ENCODE data around the gene MYT1. TPM values are rescaled to one million over a fixed set of nuclear protein-coding genes. Genes with fewer than 3 reads are reported as not detected.
"Not testable (repeated sequence)": the region's sequence is repeated elsewhere in the genome, so short reads cannot be mapped to it uniquely, and the experiment has no call there.

Gene MYT1
- total RNA-seq, 2 donors from 2014 or later = 0.21 to 0.34 TPM

DNA sequence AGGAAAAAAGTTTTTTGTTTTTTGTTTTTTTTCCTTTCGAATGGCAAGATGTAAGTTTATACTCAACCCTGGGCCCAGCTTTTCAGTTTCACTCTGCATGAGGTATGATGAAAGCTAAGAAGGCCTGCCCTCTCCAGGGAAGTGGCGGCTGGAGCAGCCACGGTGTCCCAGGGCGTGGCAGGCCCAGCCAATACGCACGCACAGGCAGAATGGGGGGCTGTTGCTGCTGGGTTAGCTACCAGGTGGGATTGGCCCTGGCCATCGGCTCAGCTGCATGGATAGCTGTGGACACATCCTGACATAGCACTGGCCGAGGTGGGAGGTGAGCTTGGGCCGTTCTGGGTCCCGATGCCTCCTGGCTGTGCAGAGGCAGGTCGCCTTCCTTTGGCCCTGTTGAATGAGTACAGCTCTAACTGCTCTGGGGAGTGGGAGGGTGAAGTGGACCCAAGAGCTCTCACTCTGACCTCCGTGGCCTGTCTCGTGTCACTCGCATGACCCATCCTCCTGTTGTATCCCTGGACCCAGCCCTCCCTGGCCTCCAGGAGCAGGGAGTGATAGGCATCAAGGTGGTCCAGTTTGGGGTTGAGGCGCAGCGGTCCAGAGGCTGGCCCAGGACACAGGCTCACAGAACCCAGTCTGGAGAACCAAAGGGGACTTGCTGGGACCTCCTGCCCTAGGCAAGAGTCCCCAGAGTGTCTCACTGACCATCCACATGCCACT, 18.1 kb downstream of the MYT1 start:
- intact Hi-C loops (cut with DNase I) = no loop called here
- DNase-seq = no peak

DNA sequence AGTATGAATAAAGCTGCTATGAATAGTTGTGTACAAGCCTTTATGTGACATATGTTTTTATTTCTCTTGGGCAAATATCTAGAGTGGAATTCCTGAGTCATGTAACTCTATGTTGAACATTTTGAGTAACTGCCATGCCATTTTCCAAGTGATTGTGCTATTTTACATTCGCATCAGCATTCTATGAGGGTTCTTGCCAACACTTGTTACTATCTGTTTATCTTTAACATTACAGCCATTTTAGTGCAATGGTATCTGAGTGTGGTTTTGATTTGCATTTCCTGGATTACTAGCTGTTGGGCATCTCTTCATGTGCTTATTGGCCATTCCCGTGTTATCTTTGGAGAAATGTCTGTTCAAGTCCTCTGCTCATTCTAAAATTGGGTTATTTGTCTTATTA, 19.1 kb downstream of the MYT1 start:
- DNase-seq (no peak), ATAC-seq (no peak)
- intact Hi-C loops (cut with DNase I) = no loop called here

More for the DNA sequence above, 18.1 kb downstream of the MYT1 start:
- no peak for ATAC-seq

DNA sequence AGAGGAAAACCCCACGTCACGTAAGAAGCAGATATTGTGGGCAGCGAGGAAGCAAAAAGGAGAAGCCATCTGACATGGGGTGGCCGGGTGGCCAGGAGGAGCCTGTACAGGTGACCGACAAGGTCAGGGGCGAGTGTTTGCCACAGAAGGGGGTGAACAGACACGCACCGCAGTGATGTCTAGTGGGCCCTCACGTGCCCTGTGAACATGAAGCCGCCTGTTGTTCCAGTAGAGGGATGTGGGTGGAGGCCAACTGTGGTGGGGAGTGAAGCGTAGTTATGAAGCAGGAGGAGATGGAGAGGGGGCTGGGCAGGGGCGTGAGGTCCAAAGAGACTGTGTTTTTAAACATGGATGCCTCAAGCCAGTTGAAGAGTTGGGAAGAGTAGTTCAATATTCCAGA, 20.5 kb downstream of the MYT1 start:
- intact Hi-C loops (cut with DNase I) = no loop called here
- ATAC-seq (no peak), DNase-seq (no peak)

DNA sequence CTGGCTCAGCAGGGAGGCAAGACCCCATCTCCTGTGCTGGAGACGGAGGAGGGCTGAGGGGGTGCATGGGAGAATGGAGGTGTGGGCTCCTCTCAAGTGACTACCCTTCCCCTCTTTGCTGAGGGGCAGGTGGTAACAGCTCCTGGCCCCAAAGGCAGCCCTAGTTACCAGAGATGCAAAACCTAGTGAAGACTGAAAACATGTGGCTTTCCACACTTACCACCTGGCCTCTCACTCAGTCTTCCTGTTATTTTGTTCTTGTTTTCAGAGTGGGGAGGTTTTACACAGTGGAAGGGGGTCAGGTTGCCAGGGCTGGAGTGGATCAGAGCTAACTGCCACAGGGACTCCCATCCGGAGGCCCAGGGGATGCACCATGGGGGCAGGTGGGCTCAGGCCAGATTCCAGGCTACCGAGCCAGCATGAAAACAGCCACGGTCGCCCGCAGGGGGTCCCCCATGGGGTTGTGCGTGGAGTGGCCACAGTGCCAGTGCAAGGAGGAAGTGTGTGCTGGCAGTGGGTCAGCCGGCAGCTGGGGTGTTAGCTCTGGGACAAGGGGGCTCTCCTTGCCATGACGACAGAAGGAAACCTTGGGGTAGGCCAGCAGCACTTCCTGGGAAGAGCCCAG, 21.1 kb downstream of the MYT1 start:
- intact Hi-C loops (cut with DNase I) = no loop called here
- ATAC-seq (no peak), DNase-seq (no peak)

DNA sequence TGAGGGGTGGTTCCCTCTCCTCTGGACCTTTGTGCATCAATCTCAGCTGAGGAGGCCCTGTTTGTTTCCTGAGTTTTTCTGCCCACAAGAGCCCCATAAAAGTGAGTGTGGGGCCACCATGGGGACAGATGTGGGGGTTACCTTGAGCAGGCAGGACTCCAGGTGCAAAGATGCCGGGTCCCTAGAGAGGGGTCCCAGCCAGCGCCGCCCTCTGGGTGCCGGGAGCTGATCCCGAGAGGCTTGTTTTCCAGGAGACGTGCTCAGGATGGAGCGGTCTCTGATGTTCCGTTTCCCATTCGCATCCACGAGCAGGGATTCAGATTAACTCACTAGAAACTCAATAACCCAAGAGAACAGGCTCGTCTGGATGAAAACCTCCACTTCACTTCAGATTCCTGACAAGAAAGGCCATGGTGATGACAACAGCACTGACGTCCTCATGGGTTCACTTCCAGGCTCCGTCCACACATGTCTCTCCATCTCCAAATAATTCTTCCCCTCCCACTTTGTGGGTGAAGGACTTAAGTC, 21.9 kb downstream of the MYT1 start:
- ATAC-seq (no peak), DNase-seq (no peak)
- intact Hi-C loops (cut with DNase I) = no loop called here

DNA sequence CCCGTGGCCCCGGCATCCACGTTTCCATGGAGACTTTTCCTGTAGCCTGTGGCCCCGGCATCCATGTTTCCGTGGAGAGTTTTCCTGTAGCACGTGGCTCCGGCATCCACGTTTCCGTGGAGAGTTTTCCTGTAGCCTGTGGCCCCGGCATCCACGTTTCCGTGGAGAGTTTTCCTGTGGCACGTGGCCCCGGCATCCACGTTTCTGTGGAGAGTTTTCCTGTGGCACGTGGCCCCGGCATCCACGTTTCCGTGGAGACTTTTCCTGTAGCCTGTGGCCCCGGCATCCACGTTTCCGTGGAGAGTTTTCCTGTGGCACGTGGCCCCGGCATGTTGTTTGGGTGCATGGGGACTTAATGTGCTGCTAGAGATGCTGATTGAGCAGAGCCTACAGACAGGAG, 23.0 kb downstream of the MYT1 start:
- ATAC-seq, DNase-seq: not testable (repeated sequence)

DNA sequence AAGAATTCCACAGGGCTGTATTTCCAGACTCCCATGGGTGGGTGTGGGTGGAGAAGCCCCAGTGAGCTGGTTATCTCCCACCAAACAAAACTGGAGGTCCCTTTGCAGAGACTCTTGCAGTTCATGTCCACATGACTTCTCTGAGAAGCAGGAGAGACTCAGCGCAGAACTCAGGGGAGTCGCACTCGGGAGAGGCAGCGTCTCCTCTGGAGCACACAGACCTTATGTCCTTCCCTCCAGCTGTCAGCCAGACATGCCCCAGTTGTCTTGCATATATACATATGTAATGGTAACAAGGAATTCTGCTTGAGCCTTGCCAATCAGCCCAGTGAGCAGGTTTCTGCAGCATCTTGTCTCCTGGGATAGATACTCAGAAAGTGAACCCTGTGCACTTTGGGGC, 23.8 kb downstream of the MYT1 start:
- intact Hi-C loops (cut with DNase I) = no loop called here
- DNase-seq (no peak), ATAC-seq (no peak)

More for the DNA sequence above, 23.0 kb downstream of the MYT1 start:
- intact Hi-C loops (cut with DNase I) = not testable (repeated sequence)

DNA sequence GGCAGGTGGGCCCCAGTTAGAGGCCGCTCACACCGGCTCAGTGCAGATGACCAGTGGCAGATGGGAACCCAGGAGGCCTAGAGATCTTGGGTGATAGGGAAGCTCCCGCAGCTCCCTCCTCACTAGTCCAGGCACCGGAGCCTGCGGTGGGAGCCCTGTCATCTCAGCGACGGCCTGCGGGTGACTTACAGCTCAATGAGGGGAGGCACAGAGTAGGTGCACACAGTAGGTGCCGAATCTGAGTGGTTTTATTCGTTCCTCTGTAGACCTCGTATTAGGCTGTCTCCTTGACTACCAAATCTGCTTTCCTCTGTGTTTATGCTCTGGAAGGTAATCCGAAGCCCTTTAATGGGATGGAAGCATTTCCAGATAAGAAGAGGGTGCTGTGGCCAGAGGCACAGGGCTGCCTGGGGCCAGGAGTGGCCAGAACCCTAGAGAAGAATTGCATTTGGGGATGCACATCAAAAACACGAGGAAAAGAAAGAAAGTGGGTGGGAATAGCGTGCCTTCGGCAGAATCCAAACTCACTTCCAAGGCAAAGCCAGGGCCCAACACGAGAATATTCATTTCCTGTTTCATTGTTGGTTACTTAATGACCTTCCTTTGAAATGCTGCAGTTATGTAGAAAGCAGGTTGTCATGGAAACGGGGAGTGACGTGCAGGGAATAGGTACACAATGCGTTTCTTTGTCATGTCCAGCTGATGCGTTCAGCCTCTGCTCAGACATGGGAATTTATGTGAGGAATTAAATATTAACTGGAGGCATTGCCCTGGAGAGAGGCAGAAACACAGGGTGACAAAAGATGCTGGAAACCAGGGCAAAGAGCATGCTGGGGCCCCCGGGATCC, 24.7 kb downstream of the MYT1 start:
- ATAC-seq (no peak), DNase-seq (no peak)
- intact Hi-C loops (cut with DNase I) = no loop called here

DNA sequence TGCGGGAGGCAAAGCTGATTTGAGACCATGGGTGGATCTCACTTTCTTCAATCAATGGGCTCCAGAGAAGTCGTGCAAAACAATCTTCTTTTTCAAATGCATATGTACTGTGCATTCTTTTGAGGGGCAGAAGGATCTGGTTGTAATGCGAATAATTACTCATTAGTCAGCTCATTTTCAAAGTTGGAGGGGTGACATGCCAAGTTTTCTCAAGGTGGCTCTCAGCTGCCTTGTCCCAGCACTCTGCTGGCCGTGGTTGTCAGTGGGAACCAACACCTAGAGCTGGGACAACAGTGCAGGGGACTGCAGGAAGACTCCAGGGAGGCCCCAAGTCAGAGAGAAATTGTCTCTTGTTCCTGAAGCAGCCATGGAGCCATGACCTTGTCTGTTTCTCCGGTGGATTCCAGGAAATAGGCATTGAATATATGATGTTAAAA, 25.3 kb downstream of the MYT1 start:
- no peak for DNase-seq
- intact Hi-C loops (cut with DNase I) = no loop called here
- ATAC-seq = no peak

DNA sequence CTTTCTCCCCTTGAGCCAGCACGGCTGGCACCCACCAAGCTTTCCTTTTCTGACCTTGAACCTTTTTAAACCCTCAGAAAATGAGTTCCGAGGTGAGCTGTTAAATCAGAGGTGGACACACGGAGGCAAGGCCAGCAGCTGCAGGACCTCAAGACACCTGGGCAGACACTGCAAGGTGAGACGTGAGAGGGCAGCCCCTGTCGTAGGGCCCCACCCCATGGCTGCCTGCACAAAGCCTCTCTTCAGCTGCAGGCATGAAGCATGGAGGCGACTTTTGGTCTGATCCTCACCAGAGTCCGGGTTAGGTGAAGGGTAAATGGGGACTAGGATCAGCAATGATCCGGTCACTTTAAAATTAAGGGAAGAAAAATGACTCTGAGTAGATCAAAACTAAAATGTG, 25.7 kb downstream of the MYT1 start:
- ATAC-seq (no peak), DNase-seq (no peak)
- intact Hi-C loops (cut with DNase I) = no loop called here

DNA sequence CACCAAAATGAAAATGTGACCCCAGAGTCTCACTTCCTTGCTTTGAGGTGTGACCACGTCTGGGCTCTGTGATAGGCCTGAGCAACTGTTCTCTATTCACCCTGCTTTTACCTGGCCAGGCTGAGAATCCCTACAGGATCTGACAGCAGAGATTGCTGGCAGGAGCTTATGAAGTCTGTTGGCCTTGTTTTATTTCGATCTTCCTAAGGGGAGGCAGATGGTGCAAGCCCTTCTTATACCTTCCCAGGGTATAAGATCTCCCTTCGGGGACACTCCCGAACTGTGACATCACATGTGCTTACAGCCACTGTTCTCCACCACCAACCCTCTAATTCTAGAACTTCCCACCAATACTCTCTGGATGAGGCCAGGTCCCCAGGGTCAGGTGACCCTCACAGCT, 26.8 kb downstream of the MYT1 start:
- DNase-seq (no peak), ATAC-seq (no peak)
- intact Hi-C loops (cut with DNase I) = no loop called here

DNA sequence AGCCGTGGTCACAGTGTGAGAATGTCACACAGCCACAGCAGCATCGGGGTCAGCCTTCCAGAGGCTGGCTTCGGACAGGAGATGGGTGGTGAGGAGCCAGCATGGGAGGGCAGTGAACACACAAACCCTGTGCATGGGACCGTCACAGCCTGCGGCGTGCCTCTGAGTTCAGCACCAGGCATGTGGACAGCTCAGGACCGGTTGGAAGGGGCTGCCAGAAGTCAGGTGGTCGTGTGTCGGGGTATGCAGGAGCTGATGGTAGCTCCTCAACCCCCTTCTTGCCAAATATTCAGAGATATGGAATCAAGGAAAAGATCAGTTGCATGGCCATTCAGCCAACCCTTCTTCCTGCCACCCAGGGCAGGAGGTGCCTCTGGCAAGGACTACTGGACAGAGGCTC, 28.2 kb downstream of the MYT1 start:
- no peak for DNase-seq
- no peak for ATAC-seq
- intact Hi-C loops (cut with DNase I) = no loop called here

DNA sequence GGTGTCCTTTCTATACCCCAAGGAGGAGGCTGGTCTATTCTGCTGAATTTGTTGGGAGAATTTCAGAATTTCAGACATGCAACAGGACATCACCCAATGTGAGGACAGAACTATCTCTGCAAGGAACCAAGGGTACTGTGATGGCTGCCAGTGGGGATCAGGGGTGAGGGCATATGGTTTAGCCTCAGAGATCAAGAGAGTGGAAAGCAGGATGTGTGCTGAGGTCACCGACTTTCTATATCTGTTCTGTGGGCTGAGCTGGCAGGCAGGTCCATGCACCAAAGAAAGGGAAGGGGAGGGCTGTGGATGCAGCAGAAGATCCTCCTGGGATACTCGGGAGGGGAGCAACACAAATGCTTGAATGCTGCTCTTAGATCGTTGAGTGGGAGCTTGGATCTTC, 28.8 kb downstream of the MYT1 start:
- DNase-seq (no peak), ATAC-seq (no peak)
- intact Hi-C loops (cut with DNase I) = no loop called here

DNA sequence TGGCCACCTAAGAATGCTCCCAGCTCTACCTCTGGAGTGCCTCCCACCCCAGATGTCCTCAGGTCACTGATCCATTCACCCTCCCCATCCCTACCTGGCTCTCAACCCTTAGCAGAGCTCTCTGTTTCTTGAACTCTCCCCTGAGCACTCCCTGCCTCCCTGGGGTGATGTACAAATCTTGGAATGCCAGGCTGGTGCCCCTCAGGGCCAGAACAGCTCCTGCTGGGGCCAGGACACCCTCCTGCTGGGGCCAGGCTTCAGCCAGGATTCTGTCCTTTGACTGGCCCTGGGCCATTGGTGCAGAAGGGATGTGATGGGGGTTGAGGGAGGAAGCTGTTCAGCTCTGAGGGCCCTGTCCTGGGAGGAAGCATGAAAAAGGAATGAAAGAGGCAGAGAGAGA, 30.0 kb downstream of the MYT1 start:
- intact Hi-C loops (cut with DNase I) = no loop called here
- no peak for DNase-seq

DNA sequence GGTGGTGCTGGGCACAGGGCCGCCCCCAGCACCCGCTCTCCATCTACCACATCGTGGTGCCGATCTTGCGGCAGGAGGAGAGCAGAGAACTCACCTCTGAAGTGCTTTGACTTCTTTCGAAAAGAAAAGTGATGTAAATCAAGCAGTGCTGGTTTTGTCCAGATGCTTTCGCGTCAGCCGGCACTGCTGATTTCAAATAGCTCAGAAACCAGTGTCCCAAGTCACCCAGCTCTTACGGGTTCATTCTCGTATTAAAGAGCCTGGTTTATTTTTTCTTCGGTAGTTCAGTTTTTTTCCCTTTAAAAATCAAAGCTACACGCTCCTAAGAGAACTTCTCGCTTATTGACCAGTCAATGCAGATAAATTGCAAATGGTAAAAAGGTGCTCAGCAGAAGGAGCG, 32.1 kb downstream of the MYT1 start:
- ATAC-seq (no peak), DNase-seq (no peak)
- intact Hi-C loops (cut with DNase I) = no loop called here

More for the DNA sequence above, 30.0 kb downstream of the MYT1 start:
- ATAC-seq = no peak

DNA sequence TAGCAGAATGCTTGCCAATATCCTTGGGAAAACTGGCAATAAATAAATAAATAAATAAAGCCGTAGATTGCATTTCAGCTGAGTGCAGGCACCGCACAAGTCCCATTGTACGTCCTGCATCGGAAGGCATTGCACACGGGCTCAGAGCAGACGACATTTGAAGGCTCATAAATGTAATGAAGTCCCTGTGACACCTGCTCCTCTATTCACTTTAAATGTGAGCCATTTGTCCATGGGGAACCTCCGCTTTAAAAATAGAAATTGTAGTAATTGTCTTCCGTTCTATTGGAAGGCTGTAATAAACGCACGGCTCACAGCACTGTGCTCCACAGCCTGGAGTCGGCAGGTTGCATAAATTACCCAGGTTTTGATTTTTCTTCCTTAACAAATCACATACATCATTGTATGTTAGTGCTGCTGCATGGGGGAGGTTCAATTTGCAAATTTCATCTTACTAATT, 32.6 kb downstream of the MYT1 start:
- DNase-seq = no peak

DNA sequence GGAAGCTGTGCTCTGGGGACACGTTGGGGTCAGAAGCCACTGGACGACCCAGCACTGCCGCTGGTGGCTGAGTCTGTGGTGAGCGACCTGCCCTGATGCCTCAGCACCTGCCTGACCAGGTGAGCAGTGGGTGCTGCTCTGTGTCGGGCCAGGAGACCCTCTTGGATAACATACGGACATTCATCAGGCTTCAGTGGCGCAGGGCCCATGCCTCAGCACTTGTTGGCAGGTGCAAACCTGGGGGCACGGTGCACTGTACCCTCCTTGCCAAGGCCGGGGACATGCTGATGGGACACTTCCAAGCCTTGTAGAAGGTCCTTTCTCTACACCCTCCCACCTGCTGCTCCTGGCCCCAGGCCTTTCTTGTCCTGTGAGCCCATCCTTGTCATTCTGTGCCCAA, 34.1 kb downstream of the MYT1 start:
- intact Hi-C loops (cut with DNase I) = no loop called here
- ATAC-seq = no peak
- no peak for DNase-seq

More for the DNA sequence above, 32.6 kb downstream of the MYT1 start:
- ATAC-seq = no peak
- intact Hi-C loops (cut with DNase I) = no loop called here

DNA sequence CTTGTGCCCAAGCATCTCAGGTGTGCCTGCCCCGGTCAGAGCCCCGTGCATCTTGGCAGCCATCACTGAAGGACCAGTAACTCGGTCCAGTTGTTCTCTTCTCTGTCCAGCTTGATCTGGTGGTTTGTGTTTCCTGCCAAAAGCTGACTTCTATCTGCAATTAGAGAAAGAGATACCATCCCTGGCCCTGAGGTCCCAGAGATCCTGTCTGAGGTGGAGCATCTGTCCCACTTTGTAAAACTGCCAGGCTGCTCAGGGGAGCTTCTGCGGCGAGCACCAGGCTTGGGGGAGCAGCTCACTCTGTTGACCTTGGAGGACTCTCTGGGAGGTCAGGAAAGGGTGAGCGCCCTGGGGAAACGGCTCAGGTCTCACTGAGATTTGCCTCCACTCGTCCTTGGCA, 35.1 kb downstream of the MYT1 start:
- ATAC-seq = no peak
- no peak for DNase-seq
- intact Hi-C loops (cut with DNase I) = no loop called here

DNA sequence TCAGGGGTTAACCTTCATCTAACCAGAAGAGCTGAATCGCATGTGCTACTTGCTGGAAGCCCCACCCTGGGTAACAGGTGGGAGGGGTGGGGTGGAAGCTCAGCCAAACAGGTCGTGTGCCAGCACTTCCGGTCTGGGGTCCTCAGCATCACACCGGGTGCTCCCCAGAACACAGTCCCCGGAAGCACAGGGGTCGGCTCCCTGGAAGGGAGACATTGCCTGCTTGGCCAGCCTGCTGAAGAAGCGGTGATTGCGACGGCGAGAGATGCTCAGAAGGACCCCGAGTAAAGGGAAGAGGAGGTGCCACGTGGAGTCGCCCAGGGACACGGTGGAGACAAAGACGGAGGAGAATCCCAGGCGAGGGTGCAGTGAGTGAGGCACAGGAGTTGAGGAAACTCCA, 36.5 kb downstream of the MYT1 start:
- ATAC-seq (no peak), DNase-seq (no peak)
- intact Hi-C loops (cut with DNase I) = no loop called here

DNA sequence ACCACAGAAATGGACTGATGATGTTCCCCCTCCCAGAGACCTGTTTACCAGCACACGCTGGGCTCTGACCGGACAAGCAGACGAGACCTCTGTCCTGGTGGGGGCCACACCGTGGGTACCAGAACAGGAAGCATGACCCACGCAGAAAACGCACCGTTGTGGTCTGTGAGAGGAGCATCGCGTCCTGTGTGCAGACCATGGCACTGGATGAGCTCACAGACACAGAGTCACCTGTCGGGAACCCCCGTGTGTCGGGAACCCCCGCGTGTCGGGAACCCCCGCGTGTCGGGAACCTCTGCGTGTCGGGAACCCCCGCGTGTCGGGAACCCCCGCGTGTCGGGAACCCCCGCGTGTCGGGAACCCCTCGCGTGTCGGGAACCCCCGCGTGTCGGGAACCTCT, 37.4 kb downstream of the MYT1 start:
- no peak for ATAC-seq
- DNase-seq = no peak
- intact Hi-C loops (cut with DNase I) = no loop called here
